MCF 10A (cell line): ENCODE data around the gene UFL1. TPM values are rescaled to one million over a fixed set of nuclear protein-coding genes. Genes with fewer than 3 reads are reported as not detected.

Source experiments
- BruUV-seq: library from RNA; stranded (reverse); fragments of 400-500 nt; replicated peaks from 2 replicates; lab custom pipeline; 2021; lab: Mats Ljungman, UMichigan
- CTCF ChIA-PET: fragments of 300-600 bp; sonication (Branson Sonifier 250); formaldehyde crosslinking; extraction: SDS; loops from one replicate; lab custom pipeline; 2021; ENCODE audit warnings: antibody characterized with exemption, inconsistent platforms; lab: Yijun Ruan, JAX
- POLR2A ChIA-PET: fragments of 300-600, 350-650 bp; sonication (Branson Sonifier 250); formaldehyde crosslinking; extraction: SDS; loops from one replicate; lab custom pipeline; 2020; ENCODE audit warnings: antibody characterized with exemption, inconsistent platforms; lab: Yijun Ruan, JAX
- DNase-seq: peaks from one replicate; pipeline ENCODE4 v3.0.0-alpha.2; 2018; ENCODE audit not compliant: unreplicated experiment
- H3K27ac Mint-ChIP-seq: one replicate; pipeline ENCODE4 v1.8.0; 2022; ENCODE audit warnings: mild to moderate bottlenecking, low read depth, mixed read lengths; ENCODE audit not compliant: unreplicated experiment
- H3K27me3 Mint-ChIP-seq: one replicate; pipeline ENCODE4 v1.8.0; 2022; ENCODE audit warnings: mixed read lengths; ENCODE audit not compliant: insufficient read depth, unreplicated experiment
- H3K36me3 Mint-ChIP-seq: one replicate; pipeline ENCODE4 v1.8.0; 2022; ENCODE audit warnings: mild to moderate bottlenecking, moderate library complexity, mixed read lengths; ENCODE audit not compliant: insufficient read depth, unreplicated experiment
- H3K4me1 Mint-ChIP-seq: one replicate; pipeline ENCODE4 v1.8.0; 2022; ENCODE audit warnings: mixed read lengths; ENCODE audit not compliant: insufficient read depth, unreplicated experiment
- H3K4me3 Mint-ChIP-seq: one replicate; pipeline ENCODE4 v1.8.0; 2022; ENCODE audit warnings: mild to moderate bottlenecking, moderate library complexity, mixed read lengths; ENCODE audit not compliant: unreplicated experiment
- H3K9me3 Mint-ChIP-seq: one replicate; pipeline ENCODE4 v1.8.0; 2022; ENCODE audit warnings: mixed read lengths; ENCODE audit not compliant: unreplicated experiment
- CTCF ChIP-seq: fragments of 200-600 bp; IDR thresholded peaks from one replicate; pipeline ENCODE4 v1.8.0; 2022; ENCODE audit warnings: antibody characterized with exemption, mild to moderate bottlenecking; ENCODE audit not compliant: unreplicated experiment
- intact Hi-C: fragments of 100-400 bp; cut with micrococcal nuclease; formaldehyde crosslinking; loops from 2 replicates; pipeline ENCODE4 v1.14.1; 2022
- total RNA-seq: library from RNA; stranded (reverse); gene quantifications from 2 replicates; pipeline ENCODE4 v1.2.3, GENCODE V29; 2022

UFL1 gene
- total RNA-seq, 1 experiment from 2014 or later = 41.6 TPM

GRCh38 chr6:96520171-96521115 lies 1.2 kb upstream of the UFL1 start:
- no peak overlapping the region for H3K27ac Mint-ChIP-seq
- ChIA-PET POLR2A (interaction anchor here (0.7 to 0.9 kb wide), 4 partner anchors 25 to 1123 kb away, joined by 3 read pairs; no protein-coding TSS in a partner anchor), CTCF (interaction anchor here (0.7 kb wide), 2 partner anchors 77 to 337 kb away, joined by 3 read pairs; no protein-coding TSS in a partner anchor)
- intact Hi-C loops = loop anchor here (5.0 kb wide), 1 partner anchor 943 kb away; the partner anchor contains the start of gene MANEA
- DNase-seq = peak; percentile 10
- no peaks in the 10 kb centered on the region for H3K9me3 Mint-ChIP-seq
- no peaks in the 10 kb centered on the region for H3K27me3 Mint-ChIP-seq
- peaks cover 12% of the 10 kb centered on the region for H3K36me3 Mint-ChIP-seq
- TF ChIP-seq CTCF = no peak
- H3K4me1 Mint-ChIP-seq = peaks cover 17% of the 10 kb centered on the region
- H3K4me3 Mint-ChIP-seq = peak overlapping the region; percentile 98
- no TSS peak for BruUV-seq

GRCh38 chr6:96521306-96521643 lies 331 bp upstream of the UFL1 start:
- Mint-ChIP-seq H3K9me3 (no peaks in the 10 kb centered on the region), H3K4me1 (peaks cover 17% of the 10 kb centered on the region), H3K4me3 (peak overlapping the region; percentile 98), H3K27ac (peak overlapping the region; percentile 99), H3K27me3 (no peaks in the 10 kb centered on the region), H3K36me3 (peaks cover 20% of the 10 kb centered on the region)
- no peak for DNase-seq
- POLR2A ChIA-PET = interaction anchor here (0.7 to 0.9 kb wide), 2 partner anchors 24 to 127 kb away, joined by 3 read pairs; no protein-coding TSS in a partner anchor
- intact Hi-C loops = loop anchor here (5.0 kb wide), 1 partner anchor 944 kb away; the partner anchor contains the start of gene MANEA
- CTCF ChIA-PET = no interaction called here
- no TSS peak for BruUV-seq
- TF ChIP-seq CTCF = no peak

- TSS peak; percentile 51 for BruUV-seq
- ChIA-PET CTCF (interaction anchor here (0.7 kb wide), 1 partner anchor 788 kb away, joined by 3 read pairs; no protein-coding TSS in a partner anchor), POLR2A (no interaction called here)
- Mint-ChIP-seq H3K4me1 (peaks cover 17% of the 10 kb centered on the region), H3K4me3 (peak overlapping the region; percentile 98), H3K27me3 (no peaks in the 10 kb centered on the region), H3K27ac (peak overlapping the region; percentile 99), H3K9me3 (no peaks in the 10 kb centered on the region), H3K36me3 (peaks cover 30% of the 10 kb centered on the region)
- no peak for DNase-seq
- no peak for TF ChIP-seq CTCF
- intact Hi-C loops = loop anchor here (5.0 kb wide), 1 partner anchor 945 kb away; the partner anchor contains the start of gene MANEA
These were observed 931 bp downstream of the UFL1 start for GRCh38 chr6:96522465-96523009.

GRCh38 chr6:96528193-96528592 lies 6.6 kb downstream of the UFL1 start:
- intact Hi-C loops = no loop called here
- POLR2A ChIA-PET = no interaction called here
- Mint-ChIP-seq H3K4me3 (no peak overlapping the region), H3K27ac (no peak overlapping the region), H3K27me3 (no peaks in the 10 kb centered on the region), H3K4me1 (peaks cover 5% of the 10 kb centered on the region), H3K9me3 (no peaks in the 10 kb centered on the region), H3K36me3 (peaks cover 71% of the 10 kb centered on the region)
- no peak for DNase-seq
- no peak for TF ChIP-seq CTCF
- no TSS peak for BruUV-seq
- CTCF ChIA-PET = no interaction called here
